LNCAP (cell line): ENCODE results near the gene ZDHHC3.

Experiments used
- CTCF ChIP-seq: fragments of 450-650 bp; IDR thresholded peaks from 2 replicates; pipeline ENCODE4 v1.5.1; 2017; ENCODE audit warnings: mild to moderate bottlenecking

Gene ZDHHC3

GRCh38 chr3:44984335-44984734, 8.4 kb upstream of the ZDHHC3 start:
- TF ChIP-seq CTCF: no peak

- no peak for TF ChIP-seq CTCF
Observed at GRCh38 chr3:44983484-44983941, 7.5 kb upstream of the ZDHHC3 start.

- no peak for TF ChIP-seq CTCF
Observed at GRCh38 chr3:44982817-44983216, 6.8 kb upstream of the ZDHHC3 start.

GRCh38 chr3:44981751-44982150, 5.8 kb upstream of the ZDHHC3 start:
- no peak for TF ChIP-seq CTCF

GRCh38 chr3:44981220-44981619, 5.2 kb upstream of the ZDHHC3 start:
- TF ChIP-seq CTCF: no peak

- TF ChIP-seq CTCF: no peak
Observed at GRCh38 chr3:44974416-44974815, 1.6 kb downstream of the ZDHHC3 start.

GRCh38 chr3:44970926-44971490, 5.0 kb downstream of the ZDHHC3 start:
- no peak for TF ChIP-seq CTCF

- no peak for TF ChIP-seq CTCF
Observed at GRCh38 chr3:44969828-44970179, 6.2 kb downstream of the ZDHHC3 start.
